GM23338 (cell line): ENCODE results near the gene ANGPTL7. TPM values are rescaled to one million over a fixed set of nuclear protein-coding genes. Genes with fewer than 3 reads are reported as not detected.

ENCODE experiments used
- ATAC-seq: fragments of 200-7000 bp; cut with Tn5 transposase; 3 replicates; pipeline ENCODE4 v1.9.1; 2020
- DNase-seq: peaks from one replicate; pipeline ENCODE4 v3.0.0-alpha.2; 2015; ENCODE audit warnings: low spot score
- H2AFZ ChIP-seq: fragments of 200-600 bp; sonication (generic); 2 replicates; pipeline ENCODE4 v1.8.0; 2016; ENCODE audit warnings: antibody characterized with exemption, mild to moderate bottlenecking, moderate library complexity
- H3F3A ChIP-seq: fragments of 200-600 bp; sonication (generic); replicated peaks from 2 replicates; pipeline ENCODE4 v1.8.0; 2017; ENCODE audit warnings: antibody characterized with exemption, mixed run types, low read depth
- H3K27ac ChIP-seq: fragments of 200-600 bp; sonication (generic); 2 replicates; pipeline ENCODE4 v1.6.1; 2016; ENCODE audit warnings: low read depth
- H3K27me3 ChIP-seq: fragments of 200-600 bp; sonication (generic); 2 replicates; pipeline ENCODE4 v1.8.0; 2016; ENCODE audit warnings: mild to moderate bottlenecking, mixed run types, moderate library complexity; ENCODE audit not compliant: insufficient read depth
- H3K36me3 ChIP-seq: fragments of 200-600 bp; sonication (generic); 2 replicates; pipeline ENCODE4 v1.8.0; 2016; ENCODE audit warnings: mild to moderate bottlenecking; ENCODE audit not compliant: insufficient read depth
- H3K4me1 ChIP-seq: fragments of 200-600 bp; sonication (generic); 2 replicates; pipeline ENCODE4 v1.8.0; 2016; ENCODE audit warnings: mild to moderate bottlenecking, moderate library complexity; ENCODE audit not compliant: insufficient read depth
- H3K4me2 ChIP-seq: fragments of 200-600 bp; sonication (generic); 2 replicates; pipeline ENCODE4 v1.7.1; 2017; ENCODE audit warnings: mixed run types
- H3K4me3 ChIP-seq: fragments of 200-600 bp; sonication (generic); 2 replicates; pipeline ENCODE4 v1.6.1; 2016; ENCODE audit warnings: mixed run types
- H3K79me2 ChIP-seq: fragments of 200-600 bp; sonication (generic); replicated peaks from 2 replicates; pipeline ENCODE4 v1.8.0; 2017; ENCODE audit warnings: mild to moderate bottlenecking; ENCODE audit not compliant: insufficient read depth
- H3K9me2 ChIP-seq: fragments of 200-600 bp; sonication (generic); 2 replicates; pipeline ENCODE4 v1.8.0; 2017; ENCODE audit not compliant: insufficient read depth
- H4K20me1 ChIP-seq: fragments of 200-600 bp; sonication (generic); replicated peaks from 2 replicates; pipeline ENCODE4 v1.8.0; 2017; ENCODE audit warnings: mild to moderate bottlenecking; ENCODE audit not compliant: insufficient read depth
- H3K27ac Mint-ChIP-seq: 2 replicates; pipeline ENCODE4 v1.8.0; 2020; ENCODE audit warnings: inconsistent platforms, mild to moderate bottlenecking, moderate library complexity, mixed read lengths
- H3K27me3 Mint-ChIP-seq: 3 replicates; pipeline ENCODE4 v1.8.0; 2022; ENCODE audit warnings: low read depth, mild to moderate bottlenecking, moderate library complexity, mixed read lengths, inconsistent platforms; ENCODE audit not compliant: insufficient read depth, poor library complexity
- H3K36me3 Mint-ChIP-seq: 3 replicates; pipeline ENCODE4 v1.8.0; 2021; ENCODE audit warnings: low read depth, mild to moderate bottlenecking, inconsistent platforms, moderate library complexity, mixed read lengths
- H3K4me1 Mint-ChIP-seq: 3 replicates; pipeline ENCODE4 v1.8.0; 2020; ENCODE audit warnings: mild to moderate bottlenecking, inconsistent platforms, mixed read lengths
- H3K4me3 Mint-ChIP-seq: 3 replicates; pipeline ENCODE4 v1.8.0; 2021; ENCODE audit warnings: moderate library complexity, mild to moderate bottlenecking, inconsistent platforms, mixed read lengths
- H3K9me3 Mint-ChIP-seq: 3 replicates; pipeline ENCODE4 v1.8.0; 2020; ENCODE audit warnings: moderate library complexity, mild to moderate bottlenecking, inconsistent platforms, mixed read lengths
- CREB1 ChIP-seq: fragments of 250-450 bp; sonication (Bioruptor Pico); IDR thresholded peaks from 2 replicates; pipeline ENCODE4 v1.5.0; 2020; ENCODE audit warnings: low read depth, mild to moderate bottlenecking, moderate library complexity
- ETS1 ChIP-seq: IDR thresholded peaks from 2 replicates; pipeline ENCODE4 v1.6.1; 2016; ENCODE audit warnings: antibody characterized with exemption
- EZH2 ChIP-seq: fragments of 200-600 bp; sonication (generic); IDR thresholded peaks from one replicate; pipeline ENCODE4 v1.8.0; 2017; ENCODE audit warnings: antibody characterized with exemption, mild to moderate bottlenecking, low read depth; ENCODE audit not compliant: unreplicated experiment
- EZH2phosphoT487 ChIP-seq: fragments of 200-600 bp; sonication (generic); IDR thresholded peaks from one replicate; pipeline ENCODE4 v1.8.1; 2018; ENCODE audit warnings: antibody characterized with exemption; ENCODE audit not compliant: unreplicated experiment
- JUNB ChIP-seq: IDR thresholded peaks from one replicate; pipeline ENCODE4 v1.6.1; 2016; ENCODE audit warnings: antibody characterized with exemption; ENCODE audit not compliant: unreplicated experiment
- NANOG ChIP-seq: IDR thresholded peaks from 2 replicates; pipeline ENCODE4 v1.6.1; 2016; ENCODE audit warnings: antibody characterized with exemption, borderline replicate concordance
- POLR2AphosphoS5 ChIP-seq: IDR thresholded peaks from 2 replicates; pipeline ENCODE4 v1.6.1; 2016; ENCODE audit warnings: antibody characterized with exemption, low read depth
- STAT1 ChIP-seq: IDR thresholded peaks from one replicate; pipeline ENCODE4 v1.6.1; 2016; ENCODE audit warnings: antibody characterized with exemption; ENCODE audit not compliant: unreplicated experiment
- ZNF114 ChIP-seq: fragments of 250-450 bp; sonication (Bioruptor Pico); IDR thresholded peaks from 2 replicates; pipeline ENCODE4 v1.5.0; 2020; ENCODE audit warnings: mild to moderate bottlenecking, moderate library complexity
- ZNF331 ChIP-seq: fragments of 250-450 bp; sonication (Bioruptor Pico); IDR thresholded peaks from 2 replicates; pipeline ENCODE4 v1.5.0; 2020; ENCODE audit warnings: low read depth, mild to moderate bottlenecking, moderate library complexity
- ZNF462 ChIP-seq: fragments of 250-450 bp; sonication (Bioruptor Pico); IDR thresholded peaks from 2 replicates; pipeline ENCODE4 v1.5.0; 2020; ENCODE audit warnings: mild to moderate bottlenecking, moderate library complexity
- polyA plus RNA-seq: library from polyadenylated mRNA; unstranded; fragments of >200 nt; fragmentation: Nextera tagmentation; extraction: Ambion mirVana; gene quantifications from 2 replicates; pipeline ENCODE4 v1.2.1, GENCODE V29; 2016
- total RNA-seq: library from RNA; depleted of rRNA; stranded (reverse); fragments of >200 nt; shearing (Covaris generic); gene quantifications from 2 replicates; pipeline ENCODE4 v1.2.3, GENCODE V29; 2014
- TF ChIP-seq, protein P1 (sequence below): IDR thresholded peaks from one replicate; pipeline ENCODE4 v1.6.1; 2018; ENCODE audit warnings: antibody characterized with exemption; ENCODE audit not compliant: unreplicated experiment
- TF ChIP-seq, protein P2 (sequence below), 2 experiments: fragments of 200-600 bp in 1 of 2; sonication (generic) in 1 of 2; conservative IDR thresholded peaks; 2 replicates each; pipeline versions ENCODE4 v1.5.1 to v1.6.1; 2016 to 2017; ENCODE audit warnings: antibody characterized with exemption in 2 of 2, low read depth in 2 of 2, mild to moderate bottlenecking in 2 of 2, moderate library complexity in 1 of 2

The ANGPTL7 gene
- total and polyA plus RNA-seq, 2 experiments from 2014 or later: 0.13 TPM; not detected in 1

GRCh38 chr1:11150326-11150725, 38.8 kb upstream of the ANGPTL7 start:
- no peaks in the 10 kb centered on the region for H3K9me2 ChIP-seq
- no peaks in the 10 kb centered on the region for H3K27me3 ChIP-seq
- Mint-ChIP-seq H3K27me3 (no peaks in the 10 kb centered on the region), H3K9me3 (no peaks in the 10 kb centered on the region), H3K36me3 (peaks cover 40% of the 10 kb centered on the region), H3K4me1 (peaks cover 21% of the 10 kb centered on the region; the same call in 2 of the 3 replicates), H3K27ac (no peak overlapping the region), H3K4me3 (no peak overlapping the region)
- H3F3A ChIP-seq: peaks cover 12% of the 10 kb centered on the region; the same call in 1 of the 2 replicates
- TF ChIP-seq NANOG: no peak
- no peak for TF ChIP-seq CREB1
- TF ChIP-seq ZNF114 (CRISPR knock-in tag): no peak
- TF ChIP-seq ZNF331 (CRISPR knock-in tag): no peak
- TF ChIP-seq, protein P1, sequence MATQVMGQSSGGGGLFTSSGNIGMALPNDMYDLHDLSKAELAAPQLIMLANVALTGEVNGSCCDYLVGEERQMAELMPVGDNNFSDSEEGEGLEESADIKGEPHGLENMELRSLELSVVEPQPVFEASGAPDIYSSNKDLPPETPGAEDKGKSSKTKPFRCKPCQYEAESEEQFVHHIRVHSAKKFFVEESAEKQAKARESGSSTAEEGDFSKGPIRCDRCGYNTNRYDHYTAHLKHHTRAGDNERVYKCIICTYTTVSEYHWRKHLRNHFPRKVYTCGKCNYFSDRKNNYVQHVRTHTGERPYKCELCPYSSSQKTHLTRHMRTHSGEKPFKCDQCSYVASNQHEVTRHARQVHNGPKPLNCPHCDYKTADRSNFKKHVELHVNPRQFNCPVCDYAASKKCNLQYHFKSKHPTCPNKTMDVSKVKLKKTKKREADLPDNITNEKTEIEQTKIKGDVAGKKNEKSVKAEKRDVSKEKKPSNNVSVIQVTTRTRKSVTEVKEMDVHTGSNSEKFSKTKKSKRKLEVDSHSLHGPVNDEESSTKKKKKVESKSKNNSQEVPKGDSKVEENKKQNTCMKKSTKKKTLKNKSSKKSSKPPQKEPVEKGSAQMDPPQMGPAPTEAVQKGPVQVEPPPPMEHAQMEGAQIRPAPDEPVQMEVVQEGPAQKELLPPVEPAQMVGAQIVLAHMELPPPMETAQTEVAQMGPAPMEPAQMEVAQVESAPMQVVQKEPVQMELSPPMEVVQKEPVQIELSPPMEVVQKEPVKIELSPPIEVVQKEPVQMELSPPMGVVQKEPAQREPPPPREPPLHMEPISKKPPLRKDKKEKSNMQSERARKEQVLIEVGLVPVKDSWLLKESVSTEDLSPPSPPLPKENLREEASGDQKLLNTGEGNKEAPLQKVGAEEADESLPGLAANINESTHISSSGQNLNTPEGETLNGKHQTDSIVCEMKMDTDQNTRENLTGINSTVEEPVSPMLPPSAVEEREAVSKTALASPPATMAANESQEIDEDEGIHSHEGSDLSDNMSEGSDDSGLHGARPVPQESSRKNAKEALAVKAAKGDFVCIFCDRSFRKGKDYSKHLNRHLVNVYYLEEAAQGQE: no peak
- TF ChIP-seq ZNF462 (CRISPR knock-in tag): no peak
- no peak for TF ChIP-seq STAT1
- no peak for TF ChIP-seq EZH2phosphoT487
- no peak for TF ChIP-seq POLR2AphosphoS5
- TF ChIP-seq JUNB: no peak
- no peak for TF ChIP-seq EZH2
- TF ChIP-seq, protein P2, sequence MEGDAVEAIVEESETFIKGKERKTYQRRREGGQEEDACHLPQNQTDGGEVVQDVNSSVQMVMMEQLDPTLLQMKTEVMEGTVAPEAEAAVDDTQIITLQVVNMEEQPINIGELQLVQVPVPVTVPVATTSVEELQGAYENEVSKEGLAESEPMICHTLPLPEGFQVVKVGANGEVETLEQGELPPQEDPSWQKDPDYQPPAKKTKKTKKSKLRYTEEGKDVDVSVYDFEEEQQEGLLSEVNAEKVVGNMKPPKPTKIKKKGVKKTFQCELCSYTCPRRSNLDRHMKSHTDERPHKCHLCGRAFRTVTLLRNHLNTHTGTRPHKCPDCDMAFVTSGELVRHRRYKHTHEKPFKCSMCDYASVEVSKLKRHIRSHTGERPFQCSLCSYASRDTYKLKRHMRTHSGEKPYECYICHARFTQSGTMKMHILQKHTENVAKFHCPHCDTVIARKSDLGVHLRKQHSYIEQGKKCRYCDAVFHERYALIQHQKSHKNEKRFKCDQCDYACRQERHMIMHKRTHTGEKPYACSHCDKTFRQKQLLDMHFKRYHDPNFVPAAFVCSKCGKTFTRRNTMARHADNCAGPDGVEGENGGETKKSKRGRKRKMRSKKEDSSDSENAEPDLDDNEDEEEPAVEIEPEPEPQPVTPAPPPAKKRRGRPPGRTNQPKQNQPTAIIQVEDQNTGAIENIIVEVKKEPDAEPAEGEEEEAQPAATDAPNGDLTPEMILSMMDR (conservative IDR thresholded peaks at IDR 0.05; ENCODE audit: low read depth in 2 of 2): no peak
- TF ChIP-seq ETS1: no peak
- no peak overlapping the region for H2AFZ ChIP-seq
- ATAC-seq (no peak), DNase-seq (no peak)
- H3K4me3 ChIP-seq: no peak overlapping the region
- no peak overlapping the region for H3K4me2 ChIP-seq
- H3K36me3 ChIP-seq: 0 out of 2 replicates have a peak, but pooled peaks cover 27% of the 10 kb centered on the region
- no peak overlapping the region for H3K27ac ChIP-seq
- H3K79me2 ChIP-seq: no peaks in the 10 kb centered on the region
- H3K4me1 ChIP-seq: peaks cover 4% of the 10 kb centered on the region; the same call in 1 of the 2 replicates
- H4K20me1 ChIP-seq: no peaks in the 10 kb centered on the region; the same call in 1 of the 2 replicates
